Measurements from ENCODE around the gene RASSF9. TPM values are rescaled to one million over a fixed set of nuclear protein-coding genes. Genes with fewer than 3 reads are reported as not detected.

The RASSF9 gene
- total RNA-seq, result 1.3 and 7.2 TPM in 2 replicates

DNA sequence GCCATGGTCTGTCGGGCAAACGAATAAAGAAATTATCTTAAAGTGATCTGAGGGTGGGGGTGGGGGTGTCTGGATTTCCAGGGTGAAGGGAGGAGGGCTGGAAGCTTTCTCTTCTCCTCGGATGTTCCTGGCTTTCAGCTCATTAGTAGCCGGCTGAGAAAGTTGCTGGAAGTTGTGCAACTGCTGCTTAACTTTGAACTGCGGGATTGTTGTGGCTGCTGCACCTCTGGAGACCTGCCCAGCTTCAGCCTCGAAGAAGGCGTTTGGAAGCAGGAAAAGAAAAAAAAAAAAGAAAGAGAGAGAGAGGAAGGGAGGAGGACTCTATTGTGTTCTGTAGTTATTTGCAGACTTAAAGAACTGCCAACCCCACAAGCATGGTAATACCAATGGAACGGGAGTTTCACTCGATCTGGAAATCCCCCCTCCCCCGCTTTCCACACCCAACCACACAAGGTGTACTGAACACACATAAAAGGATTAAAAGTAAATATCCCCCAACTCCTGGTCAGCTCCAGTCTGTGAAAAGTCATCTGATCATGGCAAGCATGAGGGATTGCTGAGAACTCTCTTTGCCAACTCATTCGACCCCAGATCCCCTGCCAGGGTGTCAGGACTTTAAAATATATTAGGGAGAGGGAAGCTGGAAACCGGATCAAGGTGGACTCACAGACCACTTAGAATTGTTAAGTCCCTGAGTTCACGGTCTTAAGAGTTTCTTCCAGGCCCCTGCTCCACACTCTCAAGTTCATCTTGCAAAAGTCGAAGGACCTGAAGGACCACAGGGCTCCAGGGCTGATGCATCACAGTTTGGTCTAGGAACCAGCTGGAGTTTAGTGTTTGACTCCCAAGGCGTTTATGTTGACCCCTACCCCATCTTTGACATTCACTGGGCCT lies at the start of gene RASSF9:
RASSF9 (minus strand) TSS at position 213 of the 894 bp plus-strand sequence; CDS start at position 5, 208 bp downstream.

DNA sequence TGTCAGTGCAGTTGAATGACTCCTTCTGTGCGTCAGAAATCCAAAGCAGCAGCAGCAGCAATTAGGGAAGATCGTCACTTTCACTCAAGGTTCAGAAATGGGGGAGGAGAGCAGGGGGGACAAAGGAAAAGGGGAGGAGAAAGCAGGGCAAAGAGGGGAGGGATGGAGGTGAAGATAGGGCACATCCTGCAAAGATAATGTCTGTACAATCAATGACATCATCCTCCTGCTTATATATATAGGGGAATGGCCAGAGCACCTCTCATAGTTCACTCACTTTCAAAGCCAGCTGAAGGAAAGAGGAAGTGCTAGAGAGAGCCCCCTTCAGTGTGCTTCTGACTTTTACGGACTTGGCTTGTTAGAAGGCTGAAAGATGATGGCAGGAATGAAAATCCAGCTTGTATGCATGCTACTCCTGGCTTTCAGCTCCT lies 37.8 kb upstream of the RASSF9 start, which contains the start of gene NTS:
NTS (plus strand) TSS at position 265 of the 431 bp plus-strand sequence; CDS start at position 374, 109 bp downstream.

Other genes starting within 250 kb of the RASSF9 start
- not detected in 2 replicates for gene NTS, start 37.9 kb upstream of the RASSF9 start, total RNA-seq

All from mesangial cell (primary cell).